ENCODE results near the gene ARSG. TPM values are rescaled to one million over a fixed set of nuclear protein-coding genes. Genes with fewer than 3 reads are reported as not detected.
A peak's percentile ranks its signal among the peaks of the same experiment; 100 is the strongest.
"Not testable (repeated sequence)": the region's sequence is repeated elsewhere in the genome, so short reads cannot be mapped to it uniquely, and the experiment has no call there.

Gene ARSG
- polyA plus RNA-seq, 1 donor (not counting 4 experiments of a cell fraction or from before 2014, with no cell fraction given), result 0.41 TPM

DNA sequence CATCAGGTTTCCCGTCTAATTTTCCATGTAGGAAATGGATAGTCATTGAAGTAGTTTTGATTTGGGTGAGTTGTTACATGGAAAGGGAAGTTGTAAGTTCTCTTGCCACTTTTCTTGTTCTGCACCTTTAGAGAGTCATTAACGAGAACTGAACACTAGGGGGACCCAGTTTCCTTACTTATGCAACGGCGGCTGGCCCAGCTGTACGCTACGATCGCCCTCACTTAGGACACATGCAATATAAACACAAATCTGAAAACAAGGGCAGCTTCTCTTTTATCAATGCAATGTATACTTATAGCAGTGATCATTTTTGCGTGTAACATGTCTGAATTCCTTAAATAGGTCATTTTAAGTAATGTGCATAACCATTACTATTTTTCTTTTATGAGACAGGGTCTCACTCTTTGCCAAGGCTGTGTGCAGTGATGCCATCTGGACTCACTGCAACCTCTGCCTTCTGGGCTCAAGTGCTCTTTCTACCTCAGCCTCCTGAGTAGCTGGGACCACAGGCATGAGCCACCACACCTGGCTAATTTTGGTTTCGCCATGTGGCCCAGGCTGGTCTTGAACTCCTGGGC, 28.1 kb upstream of the ARSG start:
- H2AFZ ChIP-seq (ENCODE audit: control insufficient read depth, low read length); H4K20me1 ChIP-seq (ENCODE audit: control insufficient read depth, extremely low read depth, insufficient read depth, low read length); H3K4me2 ChIP-seq (ENCODE audit: control insufficient read depth, extremely low read depth, insufficient read depth, low read depth, low read length); H3K36me3 ChIP-seq (ENCODE audit: control insufficient read depth in 2 of 2, extremely low read depth in 1 of 2, insufficient read depth in 2 of 2, low read length in 2 of 2); H3K4me1 ChIP-seq (ENCODE audit: control insufficient read depth, extremely low read depth, insufficient read depth, low read length); H3K9me1 ChIP-seq (ENCODE audit: control insufficient read depth, extremely low read depth, insufficient read depth, low read length); DNase-seq (ENCODE audit: low read depth, low spot score); H3K4me3 ChIP-seq (ENCODE audit: control insufficient read depth in 2 of 3, extremely low read depth in 1 of 3, insufficient read depth in 2 of 3, low read depth in 1 of 3, low read length in 3 of 3); H3K27me3 ChIP-seq (ENCODE audit: control insufficient read depth, extremely low read depth, insufficient read depth, low read length); H3K27ac ChIP-seq (ENCODE audit: control insufficient read depth, insufficient read depth, low read length); H3K79me2 ChIP-seq (ENCODE audit: control insufficient read depth, insufficient read depth, low read length); H3K9me3 ChIP-seq (ENCODE audit: control insufficient read depth, low read depth, low read length); dilution Hi-C loops (cut with MboI; ENCODE audit: extremely low pct_ligation_motif_present, low sequenced_read_pairs); H3K9ac ChIP-seq (ENCODE audit: control insufficient read depth, extremely low read depth, insufficient read depth, low read length): not testable (repeated sequence)
- peak; percentile 23 to 48 (median 34) for TF ChIP-seq CTCF (optimal IDR thresholded peaks at IDR 0.05 in 1 of 3, IDR thresholded peaks at IDR 0.05 in 1 of 3, conservative IDR thresholded peaks at IDR 0.05 in 1 of 3; ENCODE audit: extremely low read depth in 1 of 3, insufficient read depth in 2 of 3, low read length in 3 of 3)
- FAIRE-seq, result peak; percentile 86

GRCh38 chr17:68265833-68266232, 25.5 kb upstream of the ARSG start:
- dilution Hi-C loops (cut with MboI; ENCODE audit: extremely low pct_ligation_motif_present, low sequenced_read_pairs); H2AFZ ChIP-seq (ENCODE audit: control insufficient read depth, low read length); H3K27me3 ChIP-seq (ENCODE audit: control insufficient read depth, extremely low read depth, insufficient read depth, low read length); H3K4me3 ChIP-seq (ENCODE audit: control insufficient read depth in 2 of 3, extremely low read depth in 1 of 3, insufficient read depth in 2 of 3, low read depth in 1 of 3, low read length in 3 of 3); H3K4me1 ChIP-seq (ENCODE audit: control insufficient read depth, extremely low read depth, insufficient read depth, low read length); H3K9ac ChIP-seq (ENCODE audit: control insufficient read depth, extremely low read depth, insufficient read depth, low read length); H3K9me1 ChIP-seq (ENCODE audit: control insufficient read depth, extremely low read depth, insufficient read depth, low read length); FAIRE-seq; DNase-seq (ENCODE audit: low read depth, low spot score); H3K27ac ChIP-seq (ENCODE audit: control insufficient read depth, insufficient read depth, low read length); H4K20me1 ChIP-seq (ENCODE audit: control insufficient read depth, extremely low read depth, insufficient read depth, low read length); H3K9me3 ChIP-seq (ENCODE audit: control insufficient read depth, low read depth, low read length); H3K4me2 ChIP-seq (ENCODE audit: control insufficient read depth, extremely low read depth, insufficient read depth, low read depth, low read length); H3K79me2 ChIP-seq (ENCODE audit: control insufficient read depth, insufficient read depth, low read length); H3K36me3 ChIP-seq (ENCODE audit: control insufficient read depth in 2 of 2, extremely low read depth in 1 of 2, insufficient read depth in 2 of 2, low read length in 2 of 2): not testable (repeated sequence)

DNA sequence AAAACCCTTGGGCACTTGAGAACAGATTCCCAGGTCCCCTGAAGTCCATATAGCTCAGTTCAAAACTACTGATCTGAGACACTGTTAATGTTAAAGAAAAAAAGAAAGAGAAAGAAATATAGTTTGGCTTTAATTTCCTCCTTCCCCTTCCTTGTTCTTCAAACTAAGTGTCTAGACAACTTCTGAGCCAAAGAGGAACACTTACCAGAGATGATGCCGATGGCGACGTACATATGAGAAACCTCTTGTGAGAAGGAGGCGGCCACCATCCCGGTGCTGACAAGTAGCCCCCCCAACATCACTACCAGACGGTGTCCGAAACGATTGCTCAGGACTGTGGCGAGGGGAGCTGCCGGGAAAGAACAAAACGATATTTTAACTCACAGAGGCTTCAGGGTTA, 17.6 kb upstream of the ARSG start:
- dilution Hi-C loops (cut with MboI; ENCODE audit: extremely low pct_ligation_motif_present, low sequenced_read_pairs), result no loop called here
- no peak overlapping the region for H2AFZ ChIP-seq (ENCODE audit: control insufficient read depth, low read length)
- no peak overlapping the region for H3K4me2 ChIP-seq (ENCODE audit: control insufficient read depth, extremely low read depth, insufficient read depth, low read depth, low read length)
- H3K27ac ChIP-seq (ENCODE audit: control insufficient read depth, insufficient read depth, low read length), result no peak overlapping the region
- H3K27me3 ChIP-seq (ENCODE audit: control insufficient read depth, extremely low read depth, insufficient read depth, low read length), result no peaks in the 10 kb centered on the region
- H4K20me1 ChIP-seq (ENCODE audit: control insufficient read depth, extremely low read depth, insufficient read depth, low read length), result no peaks in the 10 kb centered on the region
- no peaks in the 10 kb centered on the region for H3K79me2 ChIP-seq (ENCODE audit: control insufficient read depth, insufficient read depth, low read length)
- H3K9ac ChIP-seq (ENCODE audit: control insufficient read depth, extremely low read depth, insufficient read depth, low read length), result no peak overlapping the region
- H3K9me3 ChIP-seq (ENCODE audit: control insufficient read depth, low read depth, low read length), result peaks cover 3% of the 10 kb centered on the region
- H3K4me1 ChIP-seq (ENCODE audit: control insufficient read depth, extremely low read depth, insufficient read depth, low read length), result no peaks in the 10 kb centered on the region
- no peaks in the 10 kb centered on the region for H3K9me1 ChIP-seq (ENCODE audit: control insufficient read depth, extremely low read depth, insufficient read depth, low read length)
- no peaks in the 10 kb centered on the region for H3K36me3 ChIP-seq (ENCODE audit: control insufficient read depth in 2 of 2, extremely low read depth in 1 of 2, insufficient read depth in 2 of 2, low read length in 2 of 2)
- no peak for TF ChIP-seq EZH2 (IDR thresholded peaks at IDR 0.05; ENCODE audit: low read length)
- FAIRE-seq, result no peak
- H3K4me3 ChIP-seq (ENCODE audit: control insufficient read depth in 2 of 3, extremely low read depth in 1 of 3, insufficient read depth in 2 of 3, low read depth in 1 of 3, low read length in 3 of 3), result no peak overlapping the region
- no peak for DNase-seq (ENCODE audit: low read depth, low spot score)

GRCh38 chr17:68276339-68276738, 15.0 kb upstream of the ARSG start:
- FAIRE-seq; H3K4me1 ChIP-seq (ENCODE audit: control insufficient read depth, extremely low read depth, insufficient read depth, low read length); H3K27ac ChIP-seq (ENCODE audit: control insufficient read depth, insufficient read depth, low read length); H2AFZ ChIP-seq (ENCODE audit: control insufficient read depth, low read length); H3K9me3 ChIP-seq (ENCODE audit: control insufficient read depth, low read depth, low read length); H3K79me2 ChIP-seq (ENCODE audit: control insufficient read depth, insufficient read depth, low read length); H3K4me3 ChIP-seq (ENCODE audit: control insufficient read depth in 2 of 3, extremely low read depth in 1 of 3, insufficient read depth in 2 of 3, low read depth in 1 of 3, low read length in 3 of 3); H3K4me2 ChIP-seq (ENCODE audit: control insufficient read depth, extremely low read depth, insufficient read depth, low read depth, low read length); H3K9me1 ChIP-seq (ENCODE audit: control insufficient read depth, extremely low read depth, insufficient read depth, low read length); H3K36me3 ChIP-seq (ENCODE audit: control insufficient read depth in 2 of 2, extremely low read depth in 1 of 2, insufficient read depth in 2 of 2, low read length in 2 of 2); H3K9ac ChIP-seq (ENCODE audit: control insufficient read depth, extremely low read depth, insufficient read depth, low read length); H3K27me3 ChIP-seq (ENCODE audit: control insufficient read depth, extremely low read depth, insufficient read depth, low read length); DNase-seq (ENCODE audit: low read depth, low spot score); H4K20me1 ChIP-seq (ENCODE audit: control insufficient read depth, extremely low read depth, insufficient read depth, low read length); dilution Hi-C loops (cut with MboI; ENCODE audit: extremely low pct_ligation_motif_present, low sequenced_read_pairs): not testable (repeated sequence)
